ENCODE data around the gene OTOG.

Gene OTOG

DNA sequence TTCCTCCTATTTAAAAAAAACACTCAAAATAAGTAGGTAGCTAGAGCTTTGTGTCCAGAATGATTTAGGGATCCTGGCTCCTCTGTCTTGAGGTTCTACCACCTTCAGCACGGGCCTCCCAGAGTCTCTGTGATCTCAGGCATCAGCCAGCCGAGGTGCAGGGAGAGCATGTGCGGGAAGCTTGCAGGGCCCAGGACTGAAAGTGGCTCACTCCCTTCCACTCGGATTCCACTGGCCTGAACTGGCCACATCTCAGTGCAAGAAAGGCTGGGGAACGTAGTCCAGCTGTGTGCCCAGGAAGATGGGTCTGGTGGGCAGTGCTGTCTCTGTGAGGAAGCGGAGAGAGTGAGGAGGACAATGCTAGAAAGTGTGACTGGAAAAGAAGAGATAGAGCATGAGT, 104.0 kb downstream of the OTOG start:
- DNase-seq (ENCODE audit: low read depth) = no peak

GRCh38 chr11:17651681-17652080, 104.6 kb downstream of the OTOG start:
- no peak for DNase-seq (ENCODE audit: low read depth)

DNA sequence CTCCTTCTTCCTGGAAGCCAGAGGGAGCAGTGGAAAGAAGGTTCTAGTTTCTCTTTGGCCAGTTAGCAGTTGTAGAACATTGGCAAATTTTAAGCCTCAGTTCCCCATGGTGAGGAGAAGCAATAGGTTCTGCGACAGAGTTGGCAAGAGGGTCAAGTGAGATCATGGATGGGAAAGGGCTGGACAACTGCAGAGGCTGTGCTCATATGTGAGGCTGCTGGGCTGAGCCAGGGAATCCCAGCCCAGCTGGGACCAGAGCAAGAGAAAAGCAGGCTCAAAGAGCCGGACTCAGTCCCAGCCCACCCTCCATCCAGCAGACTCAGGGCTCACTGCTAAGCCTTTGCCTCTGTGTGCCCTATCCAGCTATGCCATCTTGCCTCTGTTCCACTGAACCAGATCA, 105.5 kb downstream of the OTOG start:
- no peak for DNase-seq (ENCODE audit: low read depth)

DNA sequence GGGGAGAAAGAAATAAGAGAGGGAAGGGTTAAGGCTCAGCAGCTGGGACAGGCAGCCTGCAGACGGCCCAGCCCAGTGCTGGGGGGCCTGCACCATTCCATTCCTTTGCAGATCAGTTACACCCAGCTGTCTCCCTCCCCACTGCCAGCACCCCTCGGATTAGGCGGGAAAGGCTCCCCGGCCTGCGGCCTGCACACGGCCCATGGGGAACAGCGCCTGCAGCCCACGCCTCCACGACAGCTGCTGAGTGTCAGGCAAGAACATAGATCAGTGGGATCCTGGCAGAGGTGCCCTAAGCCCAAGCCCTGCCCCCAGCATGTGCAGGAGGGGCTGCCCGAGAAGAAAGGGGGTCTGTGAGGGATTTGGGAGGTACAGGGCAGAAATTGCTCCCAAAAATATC, 106.6 kb downstream of the OTOG start:
- no peak for DNase-seq (ENCODE audit: low read depth)

- DNase-seq (ENCODE audit: low read depth) = no peak
Observed at GRCh38 chr11:17655682-17656081, 108.6 kb downstream of the OTOG start.

DNA sequence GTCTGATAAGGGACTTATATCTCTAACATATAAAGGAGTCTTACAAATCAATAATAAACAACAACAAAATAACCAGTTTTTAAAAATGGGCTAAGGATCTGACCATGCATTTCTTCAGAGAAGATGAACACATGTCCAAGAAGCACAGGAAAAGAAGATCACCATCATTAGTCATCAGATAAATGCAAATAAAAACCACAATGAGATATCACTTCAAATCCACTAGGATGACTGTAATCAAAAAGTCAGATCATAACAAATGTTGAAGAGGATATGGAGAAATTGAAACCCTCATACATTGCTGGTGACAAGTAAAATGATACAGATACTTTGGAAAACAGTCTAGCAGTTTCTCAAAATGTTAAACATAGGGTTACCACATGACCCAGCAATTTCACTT, 111.2 kb downstream of the OTOG start:
- DNase-seq (ENCODE audit: low read depth) = no peak

- DNase-seq (ENCODE audit: low read depth) = no peak
Observed at GRCh38 chr11:17668166-17668565, 121.1 kb downstream of the OTOG start.

GRCh38 chr11:17672469-17672868, 125.4 kb downstream of the OTOG start:
- no peak for DNase-seq (ENCODE audit: low read depth)

- no peak for DNase-seq (ENCODE audit: low read depth)
Observed at GRCh38 chr11:17673951-17674350, 126.9 kb downstream of the OTOG start.

GRCh38 chr11:17682848-17683247, 135.8 kb downstream of the OTOG start:
- no peak for DNase-seq (ENCODE audit: low read depth)

- DNase-seq (ENCODE audit: low read depth) = no peak
Observed at GRCh38 chr11:17683377-17684161, 136.5 kb downstream of the OTOG start.

DNA sequence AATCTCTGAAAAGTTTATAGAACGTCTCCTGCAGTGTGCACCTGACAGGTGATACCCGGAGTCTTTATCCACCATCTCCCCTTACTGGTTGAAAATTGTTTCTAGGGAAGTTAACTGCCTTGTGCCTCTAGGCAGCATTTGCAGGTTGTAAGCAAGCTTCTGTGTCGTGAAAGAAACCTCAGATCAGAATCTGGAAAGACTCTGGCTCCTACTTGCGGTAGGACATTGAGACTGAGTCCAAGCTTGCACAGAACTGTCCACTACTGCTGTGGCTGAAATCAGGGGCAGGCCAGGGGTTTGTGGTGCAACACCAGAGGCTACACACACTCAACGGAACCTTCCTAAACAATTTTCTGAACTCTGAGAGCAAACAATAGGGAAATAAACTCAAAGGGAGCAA, 137.5 kb downstream of the OTOG start:
- DNase-seq (ENCODE audit: low read depth) = no peak

- no peak for DNase-seq (ENCODE audit: low read depth)
Observed at GRCh38 chr11:17686231-17686980, 139.3 kb downstream of the OTOG start.

DNA sequence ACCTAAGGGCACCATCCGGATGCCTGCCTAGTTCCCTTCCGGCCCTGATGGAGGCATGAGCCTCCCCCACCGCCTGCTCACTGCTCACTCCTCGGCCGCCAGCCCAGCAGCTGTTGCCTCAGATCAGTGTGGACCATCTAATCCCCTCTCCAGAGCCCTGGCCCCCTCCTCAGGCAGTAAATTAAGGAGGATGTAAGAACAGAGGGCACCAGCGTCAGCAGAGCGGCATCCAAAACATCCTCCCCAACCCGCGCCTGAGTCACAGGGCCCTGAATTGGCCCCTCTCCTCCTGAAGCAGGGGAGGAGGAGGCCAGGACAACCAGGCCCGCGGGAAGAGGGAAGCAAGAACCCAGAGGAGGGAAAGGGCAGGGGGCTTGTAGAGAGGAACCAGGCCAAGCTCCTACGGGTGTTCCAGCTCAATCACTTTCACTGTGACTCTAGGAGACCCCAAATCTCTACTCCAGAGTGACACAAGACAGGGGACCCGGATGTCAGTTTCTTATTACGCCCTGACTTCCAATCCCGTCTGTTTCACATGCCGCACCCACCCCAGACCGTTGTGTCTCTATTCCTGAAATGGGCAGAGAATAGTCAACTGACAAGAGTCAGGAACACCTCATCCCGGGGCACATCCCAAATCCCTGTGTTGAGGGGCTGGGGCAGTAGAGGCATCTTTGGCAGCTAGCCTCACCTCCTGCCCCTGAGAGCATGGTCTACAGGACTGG, 141.0 kb downstream of the OTOG start:
- DNase-seq (ENCODE audit: low read depth) = no peak

GRCh38 chr11:17691550-17691949, 144.5 kb downstream of the OTOG start:
- no peak for DNase-seq (ENCODE audit: low read depth)

DNA sequence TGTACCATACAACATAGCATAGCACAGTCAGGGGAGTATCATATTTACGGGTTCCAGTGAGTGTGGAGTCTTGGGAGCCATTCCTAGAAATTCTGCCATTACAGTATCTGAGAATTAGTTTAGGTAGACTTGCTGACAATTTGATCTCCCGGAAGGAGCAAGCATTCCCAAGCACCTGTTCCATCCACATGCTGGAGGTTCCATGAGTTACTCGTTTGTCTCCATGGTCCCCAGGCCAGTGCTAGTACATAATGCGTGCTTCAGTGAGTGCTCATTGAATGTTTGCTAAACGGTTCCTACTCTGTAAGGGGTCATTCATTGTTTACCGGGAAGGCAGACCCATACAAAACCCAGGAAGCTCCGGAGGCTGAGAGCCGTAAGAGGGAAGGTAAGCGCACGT, 144.9 kb downstream of the OTOG start:
- DNase-seq (ENCODE audit: low read depth) = no peak

GRCh38 chr11:17692931-17693330, 145.9 kb downstream of the OTOG start:
- DNase-seq (ENCODE audit: low read depth) = no peak

DNA sequence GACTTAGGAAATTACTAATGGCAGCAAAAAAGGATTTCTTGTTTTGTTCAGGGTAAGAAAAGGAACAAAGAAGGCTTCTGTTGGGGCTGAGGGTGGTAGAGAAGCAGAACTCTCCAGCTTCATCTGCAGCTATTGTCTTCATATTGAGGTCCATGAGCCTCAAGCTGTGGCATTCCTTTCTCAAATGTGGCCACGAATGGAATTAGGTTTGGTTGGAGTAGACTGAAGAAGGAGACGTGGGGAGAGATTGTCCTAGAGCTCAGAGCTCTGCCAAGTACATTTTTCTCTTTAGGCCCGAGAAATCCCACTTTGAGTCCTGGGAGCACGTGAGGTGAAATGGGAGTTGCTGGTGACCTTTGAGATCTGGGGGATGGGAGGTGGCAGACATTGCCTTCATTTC, 146.5 kb downstream of the OTOG start:
- DNase-seq (ENCODE audit: low read depth) = no peak

DNA sequence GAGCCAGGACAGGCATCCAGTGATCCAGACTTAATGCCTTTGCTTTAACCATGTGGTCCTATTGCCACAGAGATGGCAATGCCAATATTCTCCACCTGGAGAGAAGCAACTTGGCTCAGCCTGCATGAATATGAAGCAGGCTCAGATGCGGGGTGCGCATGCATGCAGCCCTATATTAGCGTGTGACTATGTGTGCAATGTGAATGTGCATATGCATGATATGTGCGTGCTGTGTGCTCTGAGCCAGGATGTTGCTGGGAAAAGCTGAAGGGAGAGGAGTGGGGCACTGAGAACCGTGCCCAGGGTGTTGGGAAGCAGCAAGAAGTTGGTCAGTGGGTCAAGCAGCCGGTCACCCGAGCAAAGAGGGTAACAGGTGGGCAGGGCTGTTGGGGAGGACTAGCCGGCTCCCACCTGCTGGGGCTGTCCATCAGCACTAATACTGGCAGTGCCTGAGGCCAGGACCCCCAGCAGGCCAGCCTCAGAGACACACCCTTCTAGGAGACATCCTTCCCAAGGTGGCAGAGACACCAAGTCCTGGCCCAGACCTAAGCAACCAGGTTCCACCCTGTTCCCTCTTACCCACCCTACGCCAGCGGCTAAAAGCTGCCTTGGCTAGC, 147.5 kb downstream of the OTOG start:
- no peak for DNase-seq (ENCODE audit: low read depth)

GRCh38 chr11:17695454-17696441, 148.7 kb downstream of the OTOG start:
- DNase-seq (ENCODE audit: low read depth) = no peak

GRCh38 chr11:17696741-17697140, 149.7 kb downstream of the OTOG start:
- no peak for DNase-seq (ENCODE audit: low read depth)

Data from stimulated activated CD8-positive, alpha-beta memory T cell treated with anti-CD3 and anti-CD28 coated beads, Interleukin-4, amount 100 ng/mL, for 24 hours (primary cell).